PC-9 (cell line): ENCODE measurements around the gene GPR157. TPM values are rescaled to one million over a fixed set of nuclear protein-coding genes. Genes with fewer than 3 reads are reported as not detected.

ENCODE experiments used
- BruUV-seq: library from RNA; stranded (reverse); fragments of 400-500 nt; replicated peaks from 2 replicates; lab custom pipeline; 2021; lab: Mats Ljungman, UMichigan
- CTCF ChIA-PET: fragments of 300-600 bp; sonication (Branson Sonifier 250); formaldehyde crosslinking; loops from one replicate; lab custom pipeline; 2022; ENCODE audit warnings: antibody characterized with exemption; lab: Charles Lee
- POLR2A ChIA-PET: fragments of 300-600 bp; sonication (Branson Sonifier 250); formaldehyde crosslinking; loops from one replicate; lab custom pipeline; 2022; ENCODE audit warnings: antibody characterized with exemption; ENCODE audit not compliant: unreplicated experiment; lab: Charles Lee
- DNase-seq, 2 experiments: peaks; one replicate each; pipeline versions ENCODE4 v3.0.0 to v3.0.0-alpha.2; 2015 to 2022; ENCODE audit warnings: mixed read lengths in 1 of 2
- H2AFZ ChIP-seq: fragments of 200-600 bp; sonication (generic); 2 replicates; pipeline ENCODE4 v1.8.1; 2017; ENCODE audit warnings: antibody characterized with exemption
- H3F3A ChIP-seq: fragments of 200-600 bp; sonication (generic); 2 replicates; pipeline ENCODE4 v1.8.1; 2017; ENCODE audit warnings: antibody characterized with exemption, mild to moderate bottlenecking, low read depth; ENCODE audit not compliant: insufficient read depth
- H3K27ac ChIP-seq: fragments of 200-600 bp; sonication (generic); 2 replicates; pipeline ENCODE4 v1.6.1; 2016; ENCODE audit warnings: mixed run types
- H3K27me3 ChIP-seq: fragments of 200-600 bp; sonication (generic); 2 replicates; pipeline ENCODE4 v1.6.1; 2016; ENCODE audit warnings: low read depth, mixed run types; ENCODE audit not compliant: insufficient read depth
- H3K36me3 ChIP-seq: fragments of 200-600 bp; sonication (generic); 2 replicates; pipeline ENCODE4 v1.6.1; 2016; ENCODE audit warnings: low read depth, mixed run types
- H3K4me1 ChIP-seq: fragments of 200-600 bp; sonication (generic); replicated peaks from 2 replicates; pipeline ENCODE4 v1.6.1; 2016; ENCODE audit warnings: mixed run types; ENCODE audit not compliant: insufficient read depth
- H3K4me2 ChIP-seq: fragments of 200-600 bp; sonication (generic); 2 replicates; pipeline ENCODE4 v1.6.1; 2017; ENCODE audit warnings: mixed run types
- H3K4me3 ChIP-seq: fragments of 200-600 bp; sonication (generic); 2 replicates; pipeline ENCODE4 v1.6.1; 2016; ENCODE audit warnings: mixed run types
- H3K79me2 ChIP-seq: fragments of 200-600 bp; sonication (generic); 2 replicates; pipeline ENCODE4 v1.6.1; 2017; ENCODE audit warnings: low read depth, mixed run types
- H3K9me2 ChIP-seq: fragments of 200-600 bp; sonication (generic); 2 replicates; pipeline ENCODE4 v1.8.1; 2017; ENCODE audit warnings: mild to moderate bottlenecking; ENCODE audit not compliant: insufficient read depth
- H3K9me3 ChIP-seq: fragments of 200-600 bp; sonication (generic); 2 replicates; pipeline ENCODE4 v1.8.1; 2016; ENCODE audit warnings: low read depth; ENCODE audit not compliant: insufficient read depth
- H4K20me1 ChIP-seq: fragments of 200-600 bp; sonication (generic); 2 replicates; pipeline ENCODE4 v1.8.1; 2017; ENCODE audit not compliant: insufficient read depth
- CTCF ChIP-seq: fragments of 200-600 bp; sonication (generic); conservative IDR thresholded peaks from 2 replicates; pipeline ENCODE4 v1.6.1; 2017; ENCODE audit warnings: mixed run types, antibody characterized with exemption, mild to moderate bottlenecking, moderate library complexity
- EZH2 ChIP-seq: fragments of 200-600 bp; sonication (generic); IDR thresholded peaks from 2 replicates; pipeline ENCODE4 v1.8.0; 2017; ENCODE audit warnings: antibody characterized with exemption, low read depth
- intact Hi-C: fragments of 100-400 bp; cut with micrococcal nuclease; formaldehyde crosslinking; loops from one replicate; pipeline ENCODE4 v1.10.0; 2022; ENCODE audit not compliant: unreplicated experiment
- total RNA-seq: library from RNA; stranded (reverse); gene quantifications from 2 replicates; pipeline ENCODE4 v1.2.3, GENCODE V29; 2021

The GPR157 gene
- total RNA-seq, 1 experiment from 2014 or later: 9.0 TPM

GRCh38 chr1:9111357-9111691, 17.6 kb downstream of the GPR157 start:
- Histone ChIP-seq H3K9me2 (no peaks in the 10 kb centered on the region), H3K4me1 (peaks cover 8% of the 10 kb centered on the region), H3K36me3 (no peaks in the 10 kb centered on the region), H3K9me3 (no peaks in the 10 kb centered on the region), H3K79me2 (no peaks in the 10 kb centered on the region), H3K4me3 (no peak overlapping the region), H3K27me3 (no peaks in the 10 kb centered on the region), H4K20me1 (peaks cover 4% of the 10 kb centered on the region; the same call in 1 of the 2 replicates), H2AFZ (no peak overlapping the region), H3K4me2 (no peak overlapping the region), H3K27ac (no peak overlapping the region), H3F3A (no peaks in the 10 kb centered on the region)
- TF ChIP-seq CTCF (no peak), EZH2 (no peak)
- intact Hi-C loops: loop anchor here (10.0 kb wide), 1 partner anchor 343 kb away; no protein-coding TSS in a partner anchor
- DNase-seq: no peak
- CTCF ChIA-PET: interaction anchor here (0.6 kb wide), 1 partner anchor 96 kb away, joined by 4 read pairs; no protein-coding TSS in a partner anchor
- POLR2A ChIA-PET: no interaction called here
- no TSS peak for BruUV-seq

- DNase-seq: peak; percentile 91
- Histone ChIP-seq H3K27me3 (no peaks in the 10 kb centered on the region), H3K4me2 (peak overlapping the region; percentile 34; the same call in 1 of the 2 replicates), H3K27ac (peak overlapping the region; percentile 16; the same call in 1 of the 2 replicates), H3K4me1 (peaks cover 8% of the 10 kb centered on the region), H3F3A (no peaks in the 10 kb centered on the region), H3K36me3 (no peaks in the 10 kb centered on the region), H3K4me3 (no peak overlapping the region), H3K9me2 (no peaks in the 10 kb centered on the region), H3K79me2 (no peaks in the 10 kb centered on the region), H4K20me1 (peaks cover 4% of the 10 kb centered on the region; the same call in 1 of the 2 replicates), H3K9me3 (no peaks in the 10 kb centered on the region), H2AFZ (no peak overlapping the region)
- intact Hi-C loops: loop anchor here (1.0 to 10.0 kb wide), 3 partner anchors 85 to 380 kb away; no protein-coding TSS in a partner anchor
- ChIA-PET POLR2A (no interaction called here), CTCF (interaction anchor here (0.5 to 0.9 kb wide), 4 partner anchors 23 to 96 kb away, joined by 3 to 5 read pairs (median 4); no protein-coding TSS in a partner anchor)
- BruUV-seq: no TSS peak
- TF ChIP-seq EZH2 (no peak), CTCF (peak; percentile 90)
These were observed 18.1 kb downstream of the GPR157 start for GRCh38 chr1:9110669-9111356.

GRCh38 chr1:9108056-9108665, 20.7 kb downstream of the GPR157 start:
- no peaks in the 10 kb centered on the region for H3K36me3 ChIP-seq
- POLR2A ChIA-PET: no interaction called here
- CTCF ChIA-PET: no interaction called here
- no peak overlapping the region for H2AFZ ChIP-seq
- DNase-seq: no peak
- H3K27me3 ChIP-seq: no peaks in the 10 kb centered on the region
- H3K4me1 ChIP-seq: peaks cover 8% of the 10 kb centered on the region
- no peak overlapping the region for H3K27ac ChIP-seq
- peaks cover 4% of the 10 kb centered on the region; the same call in 1 of the 2 replicates for H4K20me1 ChIP-seq
- no peaks in the 10 kb centered on the region for H3K9me2 ChIP-seq
- no peaks in the 10 kb centered on the region for H3F3A ChIP-seq
- no peaks in the 10 kb centered on the region for H3K79me2 ChIP-seq
- intact Hi-C loops: loop anchor here (10.0 kb wide), 1 partner anchor 253 kb away; no protein-coding TSS in a partner anchor
- H3K4me3 ChIP-seq: no peak overlapping the region
- H3K4me2 ChIP-seq: no peak overlapping the region
- no TSS peak for BruUV-seq
- no peaks in the 10 kb centered on the region for H3K9me3 ChIP-seq
- TF ChIP-seq CTCF (no peak), EZH2 (no peak)
